Superior temporal gyrus (tissue), 1 donor: ENCODE measurements around the gene CHMP4A.
A peak's percentile ranks its signal among the peaks of the same experiment; 100 is the strongest.
"Not testable (repeated sequence)": the region's sequence is repeated elsewhere in the genome, so short reads cannot be mapped to it uniquely, and the experiment has no call there.

Experiments
- DNase-seq: peaks from one replicate; pipeline ENCODE4 v3.0.0-alpha.2; 2016; ENCODE audit errors: extremely low spot score

The CHMP4A gene

DNA sequence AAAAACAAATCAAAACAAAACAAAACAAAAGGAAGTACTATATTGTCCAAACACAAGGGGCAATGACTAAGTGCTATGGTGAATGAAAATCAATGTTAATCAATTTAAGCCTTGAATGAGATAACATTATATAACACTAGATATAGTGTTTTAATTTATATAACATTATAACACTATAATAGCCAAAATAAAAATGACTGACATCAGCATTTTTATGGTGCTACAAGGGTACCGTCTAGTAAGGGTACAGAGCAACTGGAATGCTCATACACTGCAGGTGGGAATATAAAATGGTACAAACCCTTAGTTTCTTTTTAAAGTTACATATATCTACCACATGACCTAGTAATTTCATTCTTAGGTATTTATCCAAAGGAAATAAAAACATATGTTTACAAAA is 13.2 kb upstream of the CHMP4A start:
- no peak for DNase-seq

- DNase-seq: no peak
These were observed 11.4 kb upstream of the CHMP4A start for GRCh38 chr14:24224618-24225071.

DNA sequence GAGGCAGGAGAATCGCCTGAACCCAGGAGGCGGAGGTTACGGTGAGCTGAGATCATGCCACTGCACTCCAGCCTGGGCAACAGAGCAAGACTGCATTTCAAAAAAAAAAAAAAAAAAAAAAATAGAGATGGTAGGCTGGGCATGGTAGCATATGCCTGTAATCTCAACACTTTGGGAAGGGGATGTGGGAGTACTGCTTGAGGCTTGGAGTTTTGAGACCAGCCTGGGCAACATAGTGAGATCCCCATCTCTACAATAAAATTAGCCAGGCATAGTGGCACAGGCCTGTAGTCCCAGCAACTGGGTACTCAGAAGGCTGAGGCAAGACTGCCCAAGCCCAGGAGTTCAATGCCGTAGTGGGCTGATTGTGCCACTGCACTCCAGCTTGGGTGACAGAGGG is 9.7 kb upstream of the CHMP4A start:
- DNase-seq: not testable (repeated sequence)

DNA sequence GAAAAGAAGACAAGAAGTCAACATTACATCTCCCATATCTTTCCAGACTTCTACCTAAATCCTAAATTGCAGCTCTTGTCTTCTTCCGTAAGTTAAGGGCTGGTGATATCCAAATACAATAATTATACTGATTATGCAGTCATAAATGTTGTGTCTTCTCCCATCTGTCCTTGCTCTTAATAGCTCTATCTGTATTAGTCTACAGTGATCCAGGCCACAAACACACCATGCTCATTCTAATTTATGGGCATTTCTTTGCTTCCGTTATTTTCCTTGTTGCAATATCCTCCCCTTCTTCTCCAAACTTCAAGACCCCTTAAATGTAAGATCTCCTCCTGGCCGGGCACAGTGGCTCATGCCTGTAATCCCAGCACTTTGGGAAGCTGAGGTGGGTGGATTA is 6.2 kb upstream of the CHMP4A start:
- no peak for DNase-seq

DNA sequence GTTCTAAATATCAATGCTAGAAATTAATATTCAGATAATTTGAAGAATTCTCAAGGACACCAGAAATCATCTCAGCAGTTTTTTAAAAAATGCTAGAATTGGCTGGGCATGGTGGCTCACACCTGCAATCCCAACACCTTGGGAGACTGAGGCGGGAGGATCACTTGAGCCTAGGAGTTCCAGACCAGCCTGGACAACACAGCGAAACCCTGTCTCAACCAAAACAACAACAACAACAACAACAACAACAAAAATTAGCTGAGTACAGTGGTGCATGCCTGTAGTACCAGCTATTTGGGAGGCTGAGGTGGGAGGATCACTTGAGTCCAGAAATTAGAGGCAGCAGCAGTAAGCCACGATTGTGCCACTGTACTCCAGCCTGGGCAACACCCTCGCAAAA is 5.8 kb upstream of the CHMP4A start:
- no peak for DNase-seq

DNA sequence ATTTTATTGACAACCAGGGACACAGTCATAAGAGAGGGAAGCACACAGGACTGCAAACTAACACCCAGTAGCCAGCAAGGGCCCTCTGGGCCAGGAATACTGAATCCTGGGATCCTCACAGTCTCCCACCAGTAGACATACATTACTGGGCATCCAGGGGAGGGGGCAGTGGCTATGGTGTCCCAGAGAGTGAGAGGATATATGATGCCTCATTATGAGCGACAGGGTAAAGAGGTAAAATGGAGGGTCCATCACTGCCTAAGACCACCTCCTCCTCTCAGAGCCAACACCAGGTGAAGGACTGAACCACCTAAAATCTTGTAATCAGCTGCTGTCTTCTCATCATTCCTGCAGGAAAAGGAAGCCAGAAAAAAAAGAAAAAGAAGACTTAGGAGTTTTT is 3.6 kb upstream of the CHMP4A start:
- DNase-seq: not testable (repeated sequence)

DNA sequence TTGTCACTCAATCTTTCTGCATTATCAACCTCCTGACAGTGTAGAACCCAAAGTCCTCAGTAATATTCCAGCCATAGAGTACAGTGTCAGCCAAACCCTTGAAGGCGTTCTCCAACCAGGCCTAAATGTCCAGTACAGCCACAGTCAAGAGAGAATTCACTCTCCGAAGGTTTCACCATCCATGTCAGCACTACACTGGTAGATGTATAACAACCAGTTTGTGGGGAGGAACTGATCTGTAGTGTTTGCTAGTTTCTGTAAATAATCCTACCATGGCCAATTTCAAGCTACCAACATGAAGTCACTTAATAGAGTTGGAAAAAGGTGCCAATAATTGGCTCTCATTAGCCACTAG is 3.0 kb upstream of the CHMP4A start:
- no peak for DNase-seq

DNA sequence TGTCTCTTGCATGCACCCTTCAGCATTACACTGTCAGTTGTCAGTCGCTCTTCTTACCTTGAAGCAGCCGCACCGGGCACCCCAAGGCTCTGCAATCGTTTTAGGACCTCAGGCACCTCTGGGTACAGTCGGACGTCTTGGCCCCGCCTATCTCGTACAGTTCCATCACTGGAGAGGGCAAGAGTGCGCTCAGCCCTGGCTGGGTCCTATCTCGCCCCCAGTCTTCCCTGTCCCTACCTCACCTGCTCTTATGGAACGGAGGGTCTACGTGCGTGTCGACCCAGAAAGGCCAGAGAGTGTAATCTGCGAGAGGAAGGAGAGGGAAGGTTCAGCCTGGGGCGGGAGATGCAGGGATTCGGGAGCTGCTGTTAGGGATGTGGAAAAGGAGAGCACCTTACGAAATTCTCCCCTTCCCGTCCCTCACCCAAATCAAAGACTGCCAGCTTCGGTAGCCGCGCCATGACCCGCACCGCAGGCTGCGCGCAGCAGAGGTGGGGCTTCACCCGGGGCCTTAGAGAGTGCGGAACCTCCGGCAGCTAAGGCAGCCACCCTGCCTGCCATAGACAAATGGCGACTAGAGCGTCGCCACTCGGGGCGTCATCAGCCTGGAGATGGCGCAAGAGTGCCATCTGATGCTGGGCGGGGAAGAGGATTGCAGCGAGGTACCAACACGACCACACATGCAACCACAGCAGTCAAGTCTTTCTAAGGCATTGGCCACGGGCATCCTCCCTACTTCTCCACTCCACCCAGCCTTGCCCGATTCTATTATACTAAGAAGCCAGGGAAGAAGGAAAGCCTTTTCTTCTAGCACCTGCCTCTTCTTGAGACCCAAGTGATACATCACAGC is 2.4 kb upstream of the CHMP4A start, which contains the start of gene MDP1:
TSS of gene MDP1 (minus strand) at position 572 of the 850 bp plus-strand sequence. CDS start at position 461, 111 bp downstream.
- DNase-seq: peak; percentile 92

GRCh38 chr14:24213866-24214662 is 776 bp upstream of the CHMP4A start:
- no peak for DNase-seq

DNA sequence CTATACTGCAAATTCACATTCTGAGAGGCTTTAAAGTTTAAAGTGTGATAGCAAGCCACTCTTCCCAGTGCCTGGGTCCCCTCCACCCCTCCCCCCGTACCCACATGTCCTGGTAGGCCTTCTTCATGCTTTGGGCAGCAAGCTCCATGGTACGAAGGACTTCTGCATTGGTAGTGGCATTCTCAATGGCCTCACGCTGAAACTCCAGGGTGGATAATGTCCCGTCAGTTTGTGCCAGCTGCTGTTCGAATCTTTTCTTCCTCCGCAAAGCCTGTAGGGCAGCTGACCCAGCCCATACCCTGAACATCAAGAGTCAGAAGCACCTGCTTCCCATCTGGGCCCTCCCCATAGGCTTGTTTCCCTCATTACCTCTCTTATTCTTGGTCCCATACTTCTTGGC is 2.0 kb downstream of the CHMP4A start:
- DNase-seq: no peak

- no peak for DNase-seq
These were observed 5.7 kb downstream of the CHMP4A start for GRCh38 chr14:24207625-24208024.

DNA sequence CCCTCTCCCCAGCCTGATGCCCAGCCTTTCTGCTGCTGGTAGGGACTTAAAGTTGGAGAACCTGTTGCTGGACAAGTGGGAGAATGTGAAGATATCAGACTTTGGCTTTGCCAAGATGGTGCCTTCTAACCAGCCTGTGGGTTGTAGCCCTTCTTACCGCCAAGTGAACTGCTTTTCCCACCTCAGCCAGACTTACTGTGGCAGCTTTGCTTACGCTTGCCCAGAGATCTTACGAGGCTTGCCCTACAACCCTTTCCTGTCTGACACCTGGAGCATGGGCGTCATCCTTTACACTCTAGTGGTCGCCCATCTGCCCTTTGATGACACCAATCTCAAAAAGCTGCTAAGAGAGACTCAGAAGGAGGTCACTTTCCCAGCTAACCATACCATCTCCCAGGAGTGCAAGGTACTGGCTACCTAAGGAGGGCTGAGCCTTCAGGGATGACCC is 6.2 kb downstream of the CHMP4A start:
- DNase-seq: no peak

GRCh38 chr14:24206260-24207103 is 6.8 kb downstream of the CHMP4A start:
- no peak for DNase-seq

- no peak for DNase-seq
These were observed 8.8 kb downstream of the CHMP4A start for GRCh38 chr14:24204163-24205146.

- not testable (repeated sequence) for DNase-seq
These were observed 9.9 kb downstream of the CHMP4A start for GRCh38 chr14:24203249-24203886.

DNA sequence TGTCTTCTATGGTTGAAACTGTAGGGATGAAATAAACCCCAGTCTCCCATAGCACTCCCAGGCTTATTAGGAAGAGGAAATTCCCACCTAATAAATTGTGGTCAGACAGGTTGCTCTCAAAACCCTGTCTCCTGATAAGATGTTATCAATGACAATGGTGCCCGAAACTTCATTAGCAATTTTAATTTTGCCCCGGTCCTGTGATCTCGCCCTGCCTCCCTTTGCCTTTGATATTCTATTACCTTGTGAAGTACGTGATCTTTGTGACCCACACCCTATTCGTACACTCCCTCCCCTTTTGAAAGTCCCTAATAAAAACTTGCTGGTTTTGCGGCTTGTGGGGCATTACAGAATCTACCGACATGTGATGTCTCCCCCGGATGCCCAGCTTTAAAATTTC is 10.8 kb downstream of the CHMP4A start:
- not testable (repeated sequence) for DNase-seq

GRCh38 chr14:24198814-24199524 is 14.3 kb downstream of the CHMP4A start:
- DNase-seq: no peak

DNA sequence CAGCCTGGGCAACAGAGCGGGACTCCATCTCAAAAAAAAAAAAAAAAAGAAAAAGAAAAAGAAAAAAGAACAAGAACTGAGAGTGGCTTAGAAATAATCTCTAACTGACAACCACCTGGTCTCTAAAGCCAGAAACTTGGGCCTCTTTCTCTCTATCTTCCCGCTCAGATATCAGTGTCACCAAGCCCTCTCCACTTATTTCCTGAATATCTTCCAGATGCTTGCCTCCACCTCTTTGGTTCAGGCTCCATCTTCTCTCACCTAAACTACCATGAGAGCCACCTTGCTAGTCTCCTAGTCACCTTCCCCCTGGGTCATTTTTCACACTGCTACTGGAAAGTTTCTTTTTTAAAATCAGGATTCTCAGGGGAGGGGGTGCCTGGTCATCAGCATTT is 16.2 kb downstream of the CHMP4A start:
- no peak for DNase-seq
